Measurements from ENCODE around the gene IFNG. TPM values are rescaled to one million over a fixed set of nuclear protein-coding genes. Genes with fewer than 3 reads are reported as not detected.
"Not testable (repeated sequence)": the region's sequence is repeated elsewhere in the genome, so short reads cannot be mapped to it uniquely, and the experiment has no call there.

The IFNG gene
- total RNA-seq, 1 experiment from 2014 or later: 0.44 TPM

DNA sequence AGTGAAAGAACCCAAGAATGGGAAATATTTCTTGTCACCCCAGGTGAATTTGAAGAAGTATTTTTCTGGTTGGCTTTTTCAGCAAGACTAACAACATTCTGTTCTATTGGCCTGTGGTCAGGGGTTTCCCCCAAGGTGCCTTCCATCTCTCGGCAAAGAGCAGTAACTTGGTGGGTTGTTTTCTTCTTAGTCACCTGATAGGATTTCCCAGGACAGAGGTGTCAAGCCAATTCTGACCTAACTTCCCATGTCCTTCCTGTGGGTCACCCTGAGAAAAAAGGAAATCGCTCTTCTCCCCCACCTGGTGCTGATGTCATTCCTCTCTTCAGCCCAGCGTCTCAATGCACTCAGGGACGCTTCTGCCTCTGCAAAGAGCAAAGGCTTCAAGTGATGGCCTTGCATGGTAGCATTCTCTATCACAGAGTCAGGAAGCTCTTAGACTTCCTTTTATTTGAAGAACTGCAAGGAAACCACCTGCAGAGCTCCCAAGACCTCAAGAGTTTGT, 16.1 kb upstream of the IFNG start:
- no TSS peak for BruUV-seq (replicated peaks)
- H3K79me2 ChIP-seq (ENCODE audit: insufficient read depth, low read length): no peaks in the 10 kb centered on the region
- no peaks in the 10 kb centered on the region for H3K27me3 ChIP-seq (ENCODE audit: insufficient read depth, low read length)
- H3K9ac ChIP-seq (ENCODE audit: low read length): no peak overlapping the region
- DNase-seq (ENCODE audit: low read depth, low spot score) (no peak), ATAC-seq (no peak)
- H2AFZ ChIP-seq (ENCODE audit: low read depth, low read length, poor library complexity, severe bottlenecking): no peak overlapping the region
- POLR2A ChIA-PET: no interaction called here
- RAD21 ChIA-PET (ENCODE audit: low non-redundant PET in 1 of 2, low total read pairs in 2 of 2, uncharacterized antibody in 2 of 2, unreplicated experiment in 2 of 2): no interaction called here
- TF ChIP-seq CEBPB (IDR thresholded peaks at IDR 0.05; ENCODE audit: low read depth): no peak
- no peak for TF ChIP-seq CBX3 (IDR thresholded peaks at IDR 0.05; ENCODE audit: low read depth)
- TF ChIP-seq, protein P1, sequence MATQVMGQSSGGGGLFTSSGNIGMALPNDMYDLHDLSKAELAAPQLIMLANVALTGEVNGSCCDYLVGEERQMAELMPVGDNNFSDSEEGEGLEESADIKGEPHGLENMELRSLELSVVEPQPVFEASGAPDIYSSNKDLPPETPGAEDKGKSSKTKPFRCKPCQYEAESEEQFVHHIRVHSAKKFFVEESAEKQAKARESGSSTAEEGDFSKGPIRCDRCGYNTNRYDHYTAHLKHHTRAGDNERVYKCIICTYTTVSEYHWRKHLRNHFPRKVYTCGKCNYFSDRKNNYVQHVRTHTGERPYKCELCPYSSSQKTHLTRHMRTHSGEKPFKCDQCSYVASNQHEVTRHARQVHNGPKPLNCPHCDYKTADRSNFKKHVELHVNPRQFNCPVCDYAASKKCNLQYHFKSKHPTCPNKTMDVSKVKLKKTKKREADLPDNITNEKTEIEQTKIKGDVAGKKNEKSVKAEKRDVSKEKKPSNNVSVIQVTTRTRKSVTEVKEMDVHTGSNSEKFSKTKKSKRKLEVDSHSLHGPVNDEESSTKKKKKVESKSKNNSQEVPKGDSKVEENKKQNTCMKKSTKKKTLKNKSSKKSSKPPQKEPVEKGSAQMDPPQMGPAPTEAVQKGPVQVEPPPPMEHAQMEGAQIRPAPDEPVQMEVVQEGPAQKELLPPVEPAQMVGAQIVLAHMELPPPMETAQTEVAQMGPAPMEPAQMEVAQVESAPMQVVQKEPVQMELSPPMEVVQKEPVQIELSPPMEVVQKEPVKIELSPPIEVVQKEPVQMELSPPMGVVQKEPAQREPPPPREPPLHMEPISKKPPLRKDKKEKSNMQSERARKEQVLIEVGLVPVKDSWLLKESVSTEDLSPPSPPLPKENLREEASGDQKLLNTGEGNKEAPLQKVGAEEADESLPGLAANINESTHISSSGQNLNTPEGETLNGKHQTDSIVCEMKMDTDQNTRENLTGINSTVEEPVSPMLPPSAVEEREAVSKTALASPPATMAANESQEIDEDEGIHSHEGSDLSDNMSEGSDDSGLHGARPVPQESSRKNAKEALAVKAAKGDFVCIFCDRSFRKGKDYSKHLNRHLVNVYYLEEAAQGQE (IDR thresholded peaks at IDR 0.05; ENCODE audit: low read depth): no peak
- no peak for TF ChIP-seq SRF (IDR thresholded peaks at IDR 0.05; ENCODE audit: low read depth)
- no peak for TF ChIP-seq JUND (IDR thresholded peaks at IDR 0.05)
- TF ChIP-seq FOSL1 (IDR thresholded peaks at IDR 0.05; ENCODE audit: low read depth): no peak
- H3K4me3 ChIP-seq (replicated peaks in 1 of 2; ENCODE audit: low read depth in 1 of 2, low read length in 2 of 2): no peak overlapping the region
- intact Hi-C loops (cut with micrococcal nuclease): no loop called here
- H3K27ac ChIP-seq (ENCODE audit: low read depth, low read length): no peak overlapping the region
- no peak overlapping the region for H3K4me2 ChIP-seq (ENCODE audit: low read length)
- no peaks in the 10 kb centered on the region for H4K20me1 ChIP-seq (ENCODE audit: insufficient read depth)
- CTCF ChIA-PET: interaction anchor here (1.0 kb wide), 1 partner anchor 17 kb away, joined by 3 read pairs; no protein-coding TSS in a partner anchor
- no peaks in the 10 kb centered on the region for H3K9me2 ChIP-seq (ENCODE audit: insufficient read depth)
- no peaks in the 10 kb centered on the region for H3K9me3 ChIP-seq (ENCODE audit: control insufficient read depth in 1 of 2, insufficient read depth in 1 of 2, low read depth in 1 of 2, low read length in 2 of 2)
- H3K4me1 ChIP-seq (ENCODE audit: control insufficient read depth in 1 of 2, insufficient read depth in 2 of 2, low read length in 2 of 2): no peaks in the 10 kb centered on the region
- H3K36me3 ChIP-seq (ENCODE audit: control insufficient read depth in 1 of 2, insufficient read depth in 2 of 2, low read length in 2 of 2): no peaks in the 10 kb centered on the region

DNA sequence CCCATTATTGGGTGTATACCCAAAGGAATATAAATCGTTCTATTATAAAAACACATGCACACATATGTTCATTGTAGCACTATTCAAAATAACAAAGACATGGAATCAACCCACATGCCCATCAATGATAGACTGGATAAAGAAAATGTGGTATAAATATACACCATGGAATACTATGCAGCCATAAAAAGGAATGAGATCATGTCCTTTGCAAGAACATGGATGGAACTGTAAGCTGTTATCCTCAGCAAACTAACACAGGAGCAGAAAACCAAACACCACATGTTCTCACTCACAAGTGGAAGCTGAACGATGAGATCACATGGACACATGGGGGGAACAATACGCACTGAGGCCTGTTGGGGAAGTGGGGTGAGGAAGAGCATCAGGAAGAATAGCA, 15.2 kb upstream of the IFNG start:
- H2AFZ ChIP-seq (ENCODE audit: low read depth, low read length, poor library complexity, severe bottlenecking); H3K9me3 ChIP-seq (ENCODE audit: control insufficient read depth in 1 of 2, insufficient read depth in 1 of 2, low read depth in 1 of 2, low read length in 2 of 2); H3K4me2 ChIP-seq (ENCODE audit: low read length); H3K36me3 ChIP-seq (ENCODE audit: control insufficient read depth in 1 of 2, insufficient read depth in 2 of 2, low read length in 2 of 2); POLR2A ChIA-PET; H3K4me1 ChIP-seq (ENCODE audit: control insufficient read depth in 1 of 2, insufficient read depth in 2 of 2, low read length in 2 of 2); H3K79me2 ChIP-seq (ENCODE audit: insufficient read depth, low read length); H3K9me2 ChIP-seq (ENCODE audit: insufficient read depth); H3K27me3 ChIP-seq (ENCODE audit: insufficient read depth, low read length); H3K9ac ChIP-seq (ENCODE audit: low read length); BruUV-seq (replicated peaks); ATAC-seq; RAD21 ChIA-PET (ENCODE audit: low non-redundant PET in 1 of 2, low total read pairs in 2 of 2, uncharacterized antibody in 2 of 2, unreplicated experiment in 2 of 2); CTCF ChIA-PET; intact Hi-C loops (cut with micrococcal nuclease); H3K27ac ChIP-seq (ENCODE audit: low read depth, low read length); H3K4me3 ChIP-seq (replicated peaks in 1 of 2; ENCODE audit: low read depth in 1 of 2, low read length in 2 of 2); DNase-seq (ENCODE audit: low read depth, low spot score); H4K20me1 ChIP-seq (ENCODE audit: insufficient read depth): not testable (repeated sequence)
